ENCODE measurements around the gene PHC2.

The PHC2 gene

DNA sequence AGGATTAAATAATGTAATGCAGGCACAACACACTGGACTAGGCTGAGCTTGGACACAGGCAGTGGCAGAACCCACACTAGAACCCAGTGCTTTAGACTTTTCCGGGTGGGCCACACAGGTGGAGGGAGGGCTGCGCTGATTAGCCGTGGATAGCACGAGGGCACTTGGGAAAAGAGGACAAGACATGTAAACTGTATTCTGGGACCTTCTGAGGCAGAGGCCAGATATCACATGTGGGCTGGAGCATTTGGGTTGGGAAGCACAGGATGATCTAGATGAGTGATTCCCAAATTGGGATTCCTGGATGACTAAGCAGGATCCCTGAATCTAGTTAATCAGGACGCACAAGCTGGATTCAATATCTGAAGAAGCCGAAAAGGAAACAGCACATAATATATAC, 89.7 kb downstream of the PHC2 start:
- H3K4me3 ChIP-seq (ENCODE audit: low read length), result no peak overlapping the region
- peak; percentile 34 for DNase-seq (ENCODE audit: low read depth)
- no peak for TF ChIP-seq CTCF (conservative IDR thresholded peaks at IDR 0.05; ENCODE audit: low read length)

DNA sequence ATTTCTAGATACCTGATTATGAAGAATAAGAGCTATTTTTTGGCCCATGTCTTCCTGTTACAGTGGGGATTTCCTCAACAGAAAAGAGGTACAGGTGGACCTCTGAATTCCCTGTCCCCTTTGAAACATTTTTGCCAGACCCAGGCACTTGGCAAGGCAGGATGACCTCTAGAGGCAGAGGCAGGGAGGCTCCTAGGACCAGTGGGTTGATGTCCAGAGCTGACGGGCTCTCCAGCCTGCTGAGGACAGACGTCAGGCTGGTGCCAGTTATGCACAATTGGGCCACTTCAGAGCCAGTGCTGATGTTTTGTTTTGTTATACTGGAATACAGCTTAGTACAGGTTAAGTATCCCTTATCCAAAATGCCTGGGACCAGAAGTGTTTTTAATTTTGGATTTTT, 91.5 kb downstream of the PHC2 start:
- 0 out of 2 replicates have a peak, but pooled peaks have one; percentile 9 for TF ChIP-seq CTCF (conservative IDR thresholded peaks at IDR 0.05; ENCODE audit: low read length)
- DNase-seq (ENCODE audit: low read depth), result no peak
- no peak overlapping the region for H3K4me3 ChIP-seq (ENCODE audit: low read length)

GRCh38 chr1:33338440-33339211, 92.3 kb downstream of the PHC2 start:
- TF ChIP-seq CTCF (conservative IDR thresholded peaks at IDR 0.05; ENCODE audit: low read length), result no peak
- H3K4me3 ChIP-seq (ENCODE audit: low read length), result peak overlapping the region; percentile 31
- peak; percentile 96 for DNase-seq (ENCODE audit: low read depth)

GRCh38 chr1:33338048-33338439, 92.9 kb downstream of the PHC2 start:
- no peak for TF ChIP-seq CTCF (conservative IDR thresholded peaks at IDR 0.05; ENCODE audit: low read length)
- H3K4me3 ChIP-seq (ENCODE audit: low read length), result peak overlapping the region; percentile 31
- peak; percentile 92 for DNase-seq (ENCODE audit: low read depth)

DNA sequence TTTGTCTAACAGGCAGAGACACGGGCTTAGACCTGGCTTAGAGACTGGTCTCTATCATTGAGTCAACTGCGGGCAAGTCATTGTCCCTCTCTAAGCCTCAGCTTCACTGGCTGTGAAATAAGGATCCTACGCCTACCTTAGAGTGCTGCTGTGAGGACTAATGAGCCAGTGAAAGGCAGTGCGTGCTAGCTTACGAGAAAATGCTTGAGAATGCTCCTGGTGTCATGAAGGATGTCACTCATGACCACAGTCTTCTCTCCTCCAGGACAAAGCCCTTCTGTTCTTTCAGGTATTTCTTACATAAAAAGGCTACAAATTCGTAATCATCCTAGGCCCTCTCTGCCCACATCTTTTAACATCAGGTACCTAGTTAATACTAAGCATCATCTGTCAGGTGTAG, 93.5 kb downstream of the PHC2 start:
- no peak for TF ChIP-seq CTCF (conservative IDR thresholded peaks at IDR 0.05; ENCODE audit: low read length)
- H3K4me3 ChIP-seq (ENCODE audit: low read length), result no peak overlapping the region
- no peak for DNase-seq (ENCODE audit: low read depth)

GRCh38 chr1:33336580-33336979, 94.3 kb downstream of the PHC2 start:
- TF ChIP-seq CTCF (conservative IDR thresholded peaks at IDR 0.05; ENCODE audit: low read length), result no peak
- DNase-seq (ENCODE audit: low read depth), result no peak
- H3K4me3 ChIP-seq (ENCODE audit: low read length), result no peak overlapping the region

DNA sequence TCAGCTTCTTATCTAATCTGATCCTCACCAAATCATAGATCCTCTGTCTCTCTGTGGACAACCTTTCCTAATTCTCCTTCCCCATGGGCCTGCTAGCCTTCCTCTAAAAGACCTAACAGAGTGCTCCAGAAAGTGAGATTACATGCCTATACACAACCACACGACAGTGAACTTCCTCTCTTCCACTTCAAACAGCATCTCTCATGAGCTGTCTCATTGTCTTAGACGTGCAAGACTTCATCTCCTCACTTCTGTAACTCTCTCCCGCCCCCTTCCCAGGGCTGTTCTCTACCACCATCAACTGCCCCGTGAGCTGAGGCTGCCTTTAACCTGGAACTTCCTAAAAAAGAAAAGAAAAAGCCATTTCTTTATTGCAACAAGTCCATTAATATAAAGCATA, 95.9 kb downstream of the PHC2 start:
- H3K4me3 ChIP-seq (ENCODE audit: low read length), result no peak overlapping the region
- TF ChIP-seq CTCF (conservative IDR thresholded peaks at IDR 0.05; ENCODE audit: low read length), result no peak
- no peak for DNase-seq (ENCODE audit: low read depth)
